GM23338 (cell line): ENCODE data around the gene SERP2. TPM values are rescaled to one million over a fixed set of nuclear protein-coding genes. Genes with fewer than 3 reads are reported as not detected.

Experiments used
- ATAC-seq: fragments of 200-7000 bp; cut with Tn5 transposase; 3 replicates; pipeline ENCODE4 v1.9.1; 2020
- DNase-seq: peaks from one replicate; pipeline ENCODE4 v3.0.0-alpha.2; 2015; ENCODE audit warnings: low spot score
- H2AFZ ChIP-seq: fragments of 200-600 bp; sonication (generic); 2 replicates; pipeline ENCODE4 v1.8.0; 2016; ENCODE audit warnings: antibody characterized with exemption, mild to moderate bottlenecking, moderate library complexity
- H3F3A ChIP-seq: fragments of 200-600 bp; sonication (generic); replicated peaks from 2 replicates; pipeline ENCODE4 v1.8.0; 2017; ENCODE audit warnings: antibody characterized with exemption, mixed run types, low read depth
- H3K27ac ChIP-seq: fragments of 200-600 bp; sonication (generic); 2 replicates; pipeline ENCODE4 v1.6.1; 2016; ENCODE audit warnings: low read depth
- H3K27me3 ChIP-seq: fragments of 200-600 bp; sonication (generic); 2 replicates; pipeline ENCODE4 v1.8.0; 2016; ENCODE audit warnings: mild to moderate bottlenecking, mixed run types, moderate library complexity; ENCODE audit not compliant: insufficient read depth
- H3K36me3 ChIP-seq: fragments of 200-600 bp; sonication (generic); 2 replicates; pipeline ENCODE4 v1.8.0; 2016; ENCODE audit warnings: mild to moderate bottlenecking; ENCODE audit not compliant: insufficient read depth
- H3K4me1 ChIP-seq: fragments of 200-600 bp; sonication (generic); 2 replicates; pipeline ENCODE4 v1.8.0; 2016; ENCODE audit warnings: mild to moderate bottlenecking, moderate library complexity; ENCODE audit not compliant: insufficient read depth
- H3K4me2 ChIP-seq: fragments of 200-600 bp; sonication (generic); 2 replicates; pipeline ENCODE4 v1.7.1; 2017; ENCODE audit warnings: mixed run types
- H3K4me3 ChIP-seq: fragments of 200-600 bp; sonication (generic); 2 replicates; pipeline ENCODE4 v1.6.1; 2016; ENCODE audit warnings: mixed run types
- H3K79me2 ChIP-seq: fragments of 200-600 bp; sonication (generic); replicated peaks from 2 replicates; pipeline ENCODE4 v1.8.0; 2017; ENCODE audit warnings: mild to moderate bottlenecking; ENCODE audit not compliant: insufficient read depth
- H3K9me2 ChIP-seq: fragments of 200-600 bp; sonication (generic); 2 replicates; pipeline ENCODE4 v1.8.0; 2017; ENCODE audit not compliant: insufficient read depth
- H4K20me1 ChIP-seq: fragments of 200-600 bp; sonication (generic); replicated peaks from 2 replicates; pipeline ENCODE4 v1.8.0; 2017; ENCODE audit warnings: mild to moderate bottlenecking; ENCODE audit not compliant: insufficient read depth
- H3K27ac Mint-ChIP-seq: 2 replicates; pipeline ENCODE4 v1.8.0; 2020; ENCODE audit warnings: inconsistent platforms, mild to moderate bottlenecking, moderate library complexity, mixed read lengths
- H3K27me3 Mint-ChIP-seq: 3 replicates; pipeline ENCODE4 v1.8.0; 2022; ENCODE audit warnings: low read depth, mild to moderate bottlenecking, moderate library complexity, mixed read lengths, inconsistent platforms; ENCODE audit not compliant: insufficient read depth, poor library complexity
- H3K36me3 Mint-ChIP-seq: 3 replicates; pipeline ENCODE4 v1.8.0; 2021; ENCODE audit warnings: low read depth, mild to moderate bottlenecking, inconsistent platforms, moderate library complexity, mixed read lengths
- H3K4me1 Mint-ChIP-seq: 3 replicates; pipeline ENCODE4 v1.8.0; 2020; ENCODE audit warnings: mild to moderate bottlenecking, inconsistent platforms, mixed read lengths
- H3K4me3 Mint-ChIP-seq: 3 replicates; pipeline ENCODE4 v1.8.0; 2021; ENCODE audit warnings: moderate library complexity, mild to moderate bottlenecking, inconsistent platforms, mixed read lengths
- H3K9me3 Mint-ChIP-seq: 3 replicates; pipeline ENCODE4 v1.8.0; 2020; ENCODE audit warnings: moderate library complexity, mild to moderate bottlenecking, inconsistent platforms, mixed read lengths
- CREB1 ChIP-seq: fragments of 250-450 bp; sonication (Bioruptor Pico); IDR thresholded peaks from 2 replicates; pipeline ENCODE4 v1.5.0; 2020; ENCODE audit warnings: low read depth, mild to moderate bottlenecking, moderate library complexity
- ETS1 ChIP-seq: IDR thresholded peaks from 2 replicates; pipeline ENCODE4 v1.6.1; 2016; ENCODE audit warnings: antibody characterized with exemption
- EZH2 ChIP-seq: fragments of 200-600 bp; sonication (generic); IDR thresholded peaks from one replicate; pipeline ENCODE4 v1.8.0; 2017; ENCODE audit warnings: antibody characterized with exemption, mild to moderate bottlenecking, low read depth; ENCODE audit not compliant: unreplicated experiment
- JUNB ChIP-seq: IDR thresholded peaks from one replicate; pipeline ENCODE4 v1.6.1; 2016; ENCODE audit warnings: antibody characterized with exemption; ENCODE audit not compliant: unreplicated experiment
- NANOG ChIP-seq: IDR thresholded peaks from 2 replicates; pipeline ENCODE4 v1.6.1; 2016; ENCODE audit warnings: antibody characterized with exemption, borderline replicate concordance
- POLR2AphosphoS5 ChIP-seq: IDR thresholded peaks from 2 replicates; pipeline ENCODE4 v1.6.1; 2016; ENCODE audit warnings: antibody characterized with exemption, low read depth
- REST ChIP-seq: IDR thresholded peaks from one replicate; pipeline ENCODE4 v1.6.1; 2018; ENCODE audit warnings: antibody characterized with exemption; ENCODE audit not compliant: unreplicated experiment
- STAT1 ChIP-seq: IDR thresholded peaks from one replicate; pipeline ENCODE4 v1.6.1; 2016; ENCODE audit warnings: antibody characterized with exemption; ENCODE audit not compliant: unreplicated experiment
- ZNF331 ChIP-seq: fragments of 250-450 bp; sonication (Bioruptor Pico); IDR thresholded peaks from 2 replicates; pipeline ENCODE4 v1.5.0; 2020; ENCODE audit warnings: low read depth, mild to moderate bottlenecking, moderate library complexity
- ZNF462 ChIP-seq: fragments of 250-450 bp; sonication (Bioruptor Pico); IDR thresholded peaks from 2 replicates; pipeline ENCODE4 v1.5.0; 2020; ENCODE audit warnings: mild to moderate bottlenecking, moderate library complexity
- polyA plus RNA-seq: library from polyadenylated mRNA; unstranded; fragments of >200 nt; fragmentation: Nextera tagmentation; extraction: Ambion mirVana; gene quantifications from 2 replicates; pipeline ENCODE4 v1.2.1, GENCODE V29; 2016
- total RNA-seq: library from RNA; depleted of rRNA; stranded (reverse); fragments of >200 nt; shearing (Covaris generic); gene quantifications from 2 replicates; pipeline ENCODE4 v1.2.3, GENCODE V29; 2014

The SERP2 gene
- total and polyA plus RNA-seq, 2 experiments from 2014 or later, result 0.59 to 3.4 TPM

- Mint-ChIP-seq H3K27me3 (no peaks in the 10 kb centered on the region), H3K4me1 (peaks cover 10% of the 10 kb centered on the region), H3K36me3 (no peaks in the 10 kb centered on the region), H3K4me3 (no peak overlapping the region), H3K27ac (no peak overlapping the region), H3K9me3 (no peaks in the 10 kb centered on the region; the same call in 2 of the 3 replicates)
- Histone ChIP-seq H3F3A (no peaks in the 10 kb centered on the region), H3K79me2 (no peaks in the 10 kb centered on the region), H3K27ac (no peak overlapping the region), H2AFZ (no peak overlapping the region), H3K36me3 (no peaks in the 10 kb centered on the region), H3K27me3 (no peaks in the 10 kb centered on the region), H3K4me1 (peaks cover 5% of the 10 kb centered on the region; the same call in 1 of the 2 replicates), H3K4me2 (no peak overlapping the region), H4K20me1 (no peaks in the 10 kb centered on the region), H3K9me2 (no peaks in the 10 kb centered on the region), H3K4me3 (no peak overlapping the region)
- no peak for ATAC-seq
- no peak for DNase-seq
- no peak for TF ChIP-seq JUNB
- TF ChIP-seq CREB1 (CRISPR knock-in tag), result no peak
- no peak for TF ChIP-seq EZH2
- TF ChIP-seq ZNF462, result no peak
- TF ChIP-seq ZNF331 (CRISPR knock-in tag), result no peak
- TF ChIP-seq STAT1, result no peak
- no peak for TF ChIP-seq NANOG
- no peak for TF ChIP-seq REST
- TF ChIP-seq ETS1, result no peak
- TF ChIP-seq POLR2AphosphoS5, result no peak
Observed at GRCh38 chr13:44346534-44346933, 27.1 kb upstream of the SERP2 start.
